Mesangial cell (primary cell): ENCODE data around the gene CLEC3B. TPM values are rescaled to one million over a fixed set of nuclear protein-coding genes. Genes with fewer than 3 reads are reported as not detected.

Experiments
- total RNA-seq: library from RNA; depleted of rRNA; stranded (reverse); fragments of >200 nt; gene quantifications from 2 replicates; pipeline ENCODE4 v1.2.3, GENCODE V29; 2015

CLEC3B gene, protein sequence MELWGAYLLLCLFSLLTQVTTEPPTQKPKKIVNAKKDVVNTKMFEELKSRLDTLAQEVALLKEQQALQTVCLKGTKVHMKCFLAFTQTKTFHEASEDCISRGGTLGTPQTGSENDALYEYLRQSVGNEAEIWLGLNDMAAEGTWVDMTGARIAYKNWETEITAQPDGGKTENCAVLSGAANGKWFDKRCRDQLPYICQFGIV
- 0.38 TPM in 1 of 2 replicates, not detected in the other for total RNA-seq

DNA sequence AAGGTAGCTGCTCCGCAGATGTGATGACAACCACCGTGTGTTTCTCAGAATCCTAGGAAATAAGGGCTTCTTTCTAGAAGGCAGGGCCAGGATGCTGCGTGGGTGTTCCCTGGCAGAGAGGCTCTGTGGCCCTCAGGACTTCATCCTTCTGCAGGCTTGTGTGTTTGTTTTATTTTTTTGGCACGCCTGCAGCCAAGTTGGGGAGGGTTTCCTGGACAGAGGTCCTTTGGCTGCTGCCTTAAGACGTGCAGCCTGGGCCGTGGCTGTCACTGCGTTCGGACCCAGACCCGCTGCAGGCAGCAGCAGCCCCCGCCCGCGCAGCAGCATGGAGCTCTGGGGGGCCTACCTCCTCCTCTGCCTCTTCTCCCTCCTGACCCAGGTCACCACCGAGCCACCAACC is at the start of gene CLEC3B:
Gene CLEC3B (plus strand): TSS at position 266 of the 400 bp plus-strand sequence. CDS start 60 bp downstream, at position 326.

Other genes with a start within 250 kb of the CLEC3B start
- 23.0 and 42.3 TPM in 2 replicates for gene TMEM42, start 164.4 kb upstream of the CLEC3B start, total RNA-seq
- gene TGM4, start 151.7 kb upstream of the CLEC3B start, total RNA-seq: 0.13 and 0.65 TPM in 2 replicates
- gene ZDHHC3, start 50.1 kb upstream of the CLEC3B start, total RNA-seq: 68.9 and 87.6 TPM in 2 replicates
- 28.8 and 54.8 TPM in 2 replicates for gene EXOSC7, start 50.1 kb upstream of the CLEC3B start, total RNA-seq
- gene CDCP1, start 120.1 kb downstream of the CLEC3B start, total RNA-seq: 28.3 and 70.9 TPM in 2 replicates
- gene TMEM158, start 200.0 kb downstream of the CLEC3B start, total RNA-seq: 5.2 and 20.9 TPM in 2 replicates